KMS-11 (cell line): Measurements from ENCODE around the gene SULT2A1.
"Not testable (repeated sequence)": the region's sequence is repeated elsewhere in the genome, so short reads cannot be mapped to it uniquely, and the experiment has no call there.

Experiments used
- H2AFZ ChIP-seq: fragments of 200-600 bp; sonication (generic); 2 replicates; pipeline ENCODE4 v1.6.1; 2016; ENCODE audit warnings: antibody characterized with exemption, mixed run types, low read depth
- H3K27ac ChIP-seq: fragments of 200-600 bp; sonication (generic); 2 replicates; pipeline ENCODE4 v1.6.1; 2016; ENCODE audit warnings: mild to moderate bottlenecking, mixed run types
- H3K27me3 ChIP-seq: fragments of 200-600 bp; sonication (generic); 2 replicates; pipeline ENCODE4 v1.6.1; 2017; ENCODE audit warnings: mild to moderate bottlenecking, low read depth, mixed run types, moderate library complexity; ENCODE audit not compliant: insufficient read depth
- H3K36me3 ChIP-seq: fragments of 200-600 bp; sonication (generic); 2 replicates; pipeline ENCODE4 v1.6.1; 2017; ENCODE audit warnings: mild to moderate bottlenecking, mixed run types; ENCODE audit not compliant: insufficient read depth
- H3K4me1 ChIP-seq: fragments of 200-600 bp; sonication (generic); 2 replicates; pipeline ENCODE4 v1.6.1; 2016; ENCODE audit warnings: mild to moderate bottlenecking, low read depth, mixed run types; ENCODE audit not compliant: poor library complexity, severe bottlenecking
- H3K4me2 ChIP-seq: fragments of 200-600 bp; sonication (generic); 2 replicates; pipeline ENCODE4 v1.7.0; 2016; ENCODE audit warnings: mild to moderate bottlenecking, mixed run types
- H3K4me3 ChIP-seq: fragments of 200-600 bp; sonication (generic); IDR thresholded peaks from 2 replicates; pipeline ENCODE4 v1.6.1; 2017; ENCODE audit warnings: low read depth, low read length, mixed read lengths; ENCODE audit not compliant: insufficient read depth
- H3K79me2 ChIP-seq: fragments of 200-600 bp; sonication (generic); 2 replicates; pipeline ENCODE4 v1.6.1; 2016; ENCODE audit warnings: low read depth, mixed run types; ENCODE audit not compliant: insufficient read depth
- H3K9ac ChIP-seq: fragments of 200-600 bp; sonication (generic); 2 replicates; pipeline ENCODE4 v1.6.1; 2016; ENCODE audit warnings: mild to moderate bottlenecking, mixed run types
- H4K20me1 ChIP-seq: fragments of 200-600 bp; sonication (generic); 2 replicates; pipeline ENCODE4 v1.6.1; 2016; ENCODE audit warnings: mild to moderate bottlenecking, mixed run types; ENCODE audit not compliant: insufficient read depth
- CTCF ChIP-seq: fragments of 200-600 bp; sonication (generic); conservative IDR thresholded peaks from 2 replicates; pipeline ENCODE4 v1.6.1; 2017; ENCODE audit warnings: low read depth, mild to moderate bottlenecking, antibody characterized with exemption, low read length, moderate library complexity, mixed read lengths

SULT2A1 gene

GRCh38 chr19:47885067-47885463 lies 1.1 kb downstream of the SULT2A1 start:
- TF ChIP-seq CTCF, result no peak
- Histone ChIP-seq H3K27me3 (peaks cover 52% of the 10 kb centered on the region), H3K27ac (no peak overlapping the region), H3K4me1 (no peaks in the 10 kb centered on the region), H3K79me2 (no peaks in the 10 kb centered on the region), H3K4me2 (no peak overlapping the region), H3K9ac (no peak overlapping the region), H3K36me3 (no peaks in the 10 kb centered on the region), H4K20me1 (no peaks in the 10 kb centered on the region), H2AFZ (no peak overlapping the region), H3K4me3 (no peak overlapping the region)

DNA sequence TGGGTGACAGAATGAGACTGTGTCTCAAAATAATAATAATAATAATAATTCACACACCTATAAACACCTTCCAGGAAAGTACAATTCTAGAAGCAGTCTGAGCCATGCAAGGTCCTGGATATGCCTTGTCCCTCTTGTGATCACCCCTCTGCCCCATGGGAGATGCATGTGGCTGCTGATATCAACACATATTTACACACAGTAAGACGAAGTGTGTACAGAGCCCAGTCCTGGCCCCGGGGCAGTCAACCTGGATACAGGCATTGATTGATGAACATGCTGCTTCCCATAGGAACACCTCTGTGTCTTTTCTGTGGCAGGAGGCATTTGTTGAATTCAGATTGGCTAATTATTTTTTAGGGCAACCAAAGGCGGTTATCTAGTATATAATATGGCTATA lies 3.2 kb downstream of the SULT2A1 start:
- Histone ChIP-seq H3K27ac (no peak overlapping the region), H2AFZ (no peak overlapping the region), H4K20me1 (no peaks in the 10 kb centered on the region), H3K4me1 (no peaks in the 10 kb centered on the region), H3K36me3 (no peaks in the 10 kb centered on the region), H3K79me2 (no peaks in the 10 kb centered on the region), H3K9ac (no peak overlapping the region), H3K4me2 (no peak overlapping the region), H3K27me3 (peaks cover 43% of the 10 kb centered on the region), H3K4me3 (no peak overlapping the region)
- no peak for TF ChIP-seq CTCF

DNA sequence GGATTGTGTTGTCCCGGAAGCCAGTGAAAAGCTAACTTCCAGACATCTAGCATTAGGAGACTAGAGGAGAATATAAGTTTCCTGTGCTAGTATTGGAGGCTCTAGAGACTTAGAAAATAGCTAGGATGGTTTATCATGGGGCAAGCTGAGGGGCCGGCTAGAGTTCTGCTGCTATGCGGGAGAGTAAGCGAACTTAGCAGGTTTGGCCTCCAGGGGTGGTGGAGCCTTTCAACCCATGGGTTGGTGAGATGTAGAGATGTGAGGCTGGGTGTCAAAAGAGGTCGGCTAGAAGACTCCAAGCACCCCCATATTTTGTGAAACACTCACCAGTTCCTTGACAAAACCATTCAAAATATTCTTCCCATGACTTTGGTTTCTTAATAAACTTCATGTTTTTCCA lies 4.4 kb downstream of the SULT2A1 start:
- Histone ChIP-seq H4K20me1 (no peaks in the 10 kb centered on the region), H3K36me3 (no peaks in the 10 kb centered on the region), H3K27ac (no peak overlapping the region), H3K4me1 (no peaks in the 10 kb centered on the region), H2AFZ (no peak overlapping the region), H3K27me3 (peaks cover 41% of the 10 kb centered on the region), H3K4me3 (no peak overlapping the region), H3K9ac (no peak overlapping the region), H3K79me2 (no peaks in the 10 kb centered on the region), H3K4me2 (no peak overlapping the region)
- TF ChIP-seq CTCF, result no peak

DNA sequence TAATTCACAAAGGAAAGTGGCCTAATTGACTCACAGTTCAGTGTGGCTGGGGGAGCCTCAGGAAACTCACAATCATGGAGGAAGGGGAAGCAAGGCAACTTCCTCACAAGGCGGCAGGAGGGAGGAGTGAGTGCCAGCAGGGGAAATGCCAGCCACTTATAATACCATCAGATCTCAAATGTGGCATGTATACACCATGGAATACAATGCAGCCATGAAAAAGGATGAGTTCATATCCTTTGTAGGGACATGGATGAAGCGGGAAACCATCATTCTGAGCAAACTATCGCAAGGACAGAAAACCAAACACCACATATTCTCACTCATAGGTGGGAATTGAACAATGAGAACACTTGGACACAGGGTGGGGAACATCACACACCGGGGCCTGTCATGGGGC lies 6.7 kb downstream of the SULT2A1 start:
- not testable (repeated sequence) for H4K20me1 ChIP-seq, H3K27ac ChIP-seq, H3K4me3 ChIP-seq, H3K4me1 ChIP-seq, H3K36me3 ChIP-seq, H2AFZ ChIP-seq, H3K9ac ChIP-seq, H3K79me2 ChIP-seq, H3K4me2 ChIP-seq
- peaks cover 41% of the 10 kb centered on the region for H3K27me3 ChIP-seq

DNA sequence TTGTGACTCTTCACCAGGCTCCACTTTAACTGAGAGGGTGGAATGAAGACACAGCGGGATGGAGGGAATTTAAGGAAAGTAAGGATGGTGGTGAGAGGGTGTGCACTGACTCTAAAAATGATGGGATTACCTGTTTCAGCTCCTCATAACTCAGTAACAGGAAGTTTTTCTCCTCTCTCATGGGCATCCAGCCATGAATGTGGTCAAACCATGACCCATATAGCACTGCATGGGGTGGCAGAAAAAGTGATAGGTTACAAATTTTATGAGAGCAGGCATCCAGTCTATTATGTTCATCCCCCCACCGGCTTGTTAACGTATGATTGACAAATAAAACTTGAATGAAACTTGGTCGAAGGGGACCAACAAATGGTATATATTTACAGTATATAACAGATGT lies 7.2 kb downstream of the SULT2A1 start:
- Histone ChIP-seq H4K20me1 (no peaks in the 10 kb centered on the region), H3K27me3 (peaks cover 46% of the 10 kb centered on the region), H3K4me2 (no peak overlapping the region), H3K36me3 (no peaks in the 10 kb centered on the region), H3K9ac (no peak overlapping the region), H2AFZ (no peak overlapping the region), H3K27ac (no peak overlapping the region), H3K79me2 (no peaks in the 10 kb centered on the region), H3K4me3 (no peak overlapping the region), H3K4me1 (no peaks in the 10 kb centered on the region)
- no peak for TF ChIP-seq CTCF
